ENCODE data around the gene ABCC5. TPM values are rescaled to one million over a fixed set of nuclear protein-coding genes. Genes with fewer than 3 reads are reported as not detected.

Gene ABCC5
- total RNA-seq, 1 donor: 6.5 TPM

GRCh38 chr3:183907911-183908331 lies 109.8 kb downstream of the ABCC5 start:
- no peaks in the 10 kb centered on the region for H3K4me1 ChIP-seq (ENCODE audit: insufficient read depth, low read length)
- H3K27me3 ChIP-seq (ENCODE audit: insufficient read depth, low read length): no peaks in the 10 kb centered on the region
- no peaks in the 10 kb centered on the region for H3K9me3 ChIP-seq (ENCODE audit: low read depth, low read length)
- no peak overlapping the region for H3K4me3 ChIP-seq (ENCODE audit: low read length)

DNA sequence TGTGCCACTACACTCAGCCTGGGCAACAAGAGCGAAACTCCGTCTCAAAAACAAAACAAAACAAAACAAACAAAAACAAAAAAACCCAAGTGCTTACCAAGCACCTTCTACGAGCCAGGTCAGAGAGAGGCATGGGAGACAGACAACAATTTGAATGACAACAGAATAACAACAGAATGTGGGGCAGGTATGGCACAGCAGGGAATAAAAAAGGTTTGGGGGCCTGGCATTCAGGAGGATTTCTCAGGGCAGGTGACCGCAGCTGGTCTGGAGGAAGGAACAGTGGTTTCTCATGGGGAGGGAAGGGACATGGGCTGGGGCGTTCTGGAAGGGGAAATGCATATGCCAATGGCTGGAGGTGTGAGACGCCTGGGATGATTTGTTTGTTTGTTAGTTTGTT lies 110.5 kb downstream of the ABCC5 start:
- Histone ChIP-seq H3K4me3 (ENCODE audit: low read length) (no peak overlapping the region), H3K27me3 (ENCODE audit: insufficient read depth, low read length) (no peaks in the 10 kb centered on the region), H3K9me3 (ENCODE audit: low read depth, low read length) (no peaks in the 10 kb centered on the region), H3K4me1 (ENCODE audit: insufficient read depth, low read length) (no peaks in the 10 kb centered on the region)

DNA sequence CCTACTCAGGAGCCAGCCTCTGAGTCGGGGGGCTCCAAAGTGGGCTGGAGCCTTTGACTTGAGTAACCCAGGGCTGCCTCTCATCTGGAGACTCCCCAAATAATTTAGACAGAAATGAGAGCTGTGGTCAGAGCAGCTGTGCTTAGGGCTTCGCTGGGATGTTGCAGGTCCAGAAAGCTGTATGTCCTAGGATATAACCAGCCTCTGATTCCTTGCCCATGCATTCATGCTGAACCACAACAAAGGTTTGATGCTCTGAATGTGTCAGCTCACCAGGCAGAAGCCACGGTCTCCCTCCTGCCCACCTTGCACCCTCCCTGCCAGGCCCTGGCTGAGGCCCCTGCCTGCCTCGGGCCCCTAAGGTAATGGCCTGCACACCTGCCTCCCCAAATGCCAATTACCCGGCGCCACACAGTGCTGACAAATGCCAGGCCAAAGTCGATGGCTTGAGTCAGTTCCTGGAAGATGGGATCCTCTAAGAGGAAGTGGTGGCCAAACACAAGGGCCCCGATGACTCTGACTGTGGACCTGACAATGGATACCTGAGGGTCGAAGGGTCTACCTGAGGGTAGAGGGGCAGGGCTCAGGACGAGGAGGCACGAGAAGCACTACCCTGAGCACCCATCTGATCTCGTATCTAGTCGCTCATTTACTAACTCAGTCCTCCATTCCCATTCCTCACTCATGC lies 111.3 kb downstream of the ABCC5 start:
- Histone ChIP-seq H3K4me3 (ENCODE audit: low read length) (no peak overlapping the region), H3K27me3 (ENCODE audit: insufficient read depth, low read length) (no peaks in the 10 kb centered on the region), H3K4me1 (ENCODE audit: insufficient read depth, low read length) (no peaks in the 10 kb centered on the region), H3K9me3 (ENCODE audit: low read depth, low read length) (no peaks in the 10 kb centered on the region)

DNA sequence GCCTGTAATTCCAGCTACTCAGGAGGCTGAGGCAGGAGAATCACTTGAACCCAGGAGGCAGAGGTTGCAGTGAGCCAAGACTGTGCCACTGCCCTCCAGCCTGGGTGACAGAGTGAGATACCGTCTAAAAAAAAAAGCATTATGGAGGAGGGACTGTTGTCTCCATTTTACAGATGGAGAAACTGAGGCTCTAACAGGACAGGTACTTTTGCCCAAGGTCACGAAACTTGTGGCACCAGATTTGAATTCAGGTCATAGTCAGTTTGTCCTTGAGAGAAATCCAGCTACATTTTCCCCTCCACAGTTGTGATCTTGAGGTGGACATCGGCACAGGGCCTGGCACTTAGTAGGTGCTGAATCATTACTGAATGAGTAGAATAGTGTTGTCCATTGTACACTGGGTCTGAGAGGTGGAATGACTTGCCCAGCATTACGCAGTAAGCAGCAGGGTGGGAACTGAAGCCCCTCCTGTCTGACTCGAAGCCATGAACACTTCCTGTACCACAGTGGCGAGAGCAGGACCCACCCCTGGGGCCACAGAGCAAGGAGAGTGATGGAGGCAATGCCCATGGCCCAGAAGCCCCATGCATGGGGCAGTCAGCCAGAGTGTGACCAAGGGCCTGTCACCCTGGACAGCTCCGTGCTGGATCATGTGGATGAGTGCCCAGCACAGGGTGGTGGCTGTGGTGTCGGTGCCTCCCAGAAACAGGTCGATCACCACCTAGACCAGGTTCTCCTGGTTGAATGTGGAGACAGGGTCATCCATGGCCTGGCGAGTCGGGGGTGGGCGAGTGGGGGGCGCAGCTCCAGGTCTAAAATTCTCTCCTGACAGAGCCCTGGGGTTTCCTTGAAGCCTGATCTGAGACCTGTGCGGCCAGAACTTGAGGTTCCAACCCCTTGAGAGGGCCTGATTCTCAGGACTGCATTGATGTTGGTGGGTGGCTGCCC lies 112.6 kb downstream of the ABCC5 start:
- Histone ChIP-seq H3K4me1 (ENCODE audit: insufficient read depth, low read length) (no peaks in the 10 kb centered on the region), H3K27me3 (ENCODE audit: insufficient read depth, low read length) (no peaks in the 10 kb centered on the region), H3K4me3 (ENCODE audit: low read length) (no peak overlapping the region), H3K9me3 (ENCODE audit: low read depth, low read length) (no peaks in the 10 kb centered on the region)

DNA sequence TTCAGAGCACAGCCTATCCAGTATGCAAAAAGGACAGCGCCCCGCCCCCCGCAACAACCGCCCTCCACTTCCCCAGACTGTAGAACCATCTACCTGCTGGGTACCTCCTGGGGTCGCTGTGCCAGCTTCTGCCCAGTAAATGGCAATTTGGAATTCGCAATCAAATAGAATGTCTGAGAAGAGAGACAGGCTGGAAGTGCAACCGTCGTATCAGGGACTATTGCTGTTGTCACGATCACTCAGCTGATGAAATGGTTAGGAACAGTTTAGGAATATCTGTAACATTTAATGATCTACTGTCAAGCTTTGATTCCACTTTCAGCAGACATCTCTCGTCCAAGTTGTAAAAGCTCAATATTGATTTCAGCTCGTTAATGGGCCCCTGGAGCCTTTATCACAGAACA lies 119.7 kb downstream of the ABCC5 start:
- Histone ChIP-seq H3K4me1 (ENCODE audit: insufficient read depth, low read length) (peaks cover 3% of the 10 kb centered on the region), H3K4me3 (ENCODE audit: low read length) (no peak overlapping the region), H3K9me3 (ENCODE audit: low read depth, low read length) (no peaks in the 10 kb centered on the region), H3K27me3 (ENCODE audit: insufficient read depth, low read length) (no peaks in the 10 kb centered on the region)

GRCh38 chr3:183897606-183898005 lies 120.1 kb downstream of the ABCC5 start:
- peaks cover 3% of the 10 kb centered on the region for H3K4me1 ChIP-seq (ENCODE audit: insufficient read depth, low read length)
- H3K9me3 ChIP-seq (ENCODE audit: low read depth, low read length): no peaks in the 10 kb centered on the region
- no peak overlapping the region for H3K4me3 ChIP-seq (ENCODE audit: low read length)
- H3K27me3 ChIP-seq (ENCODE audit: insufficient read depth, low read length): no peaks in the 10 kb centered on the region

DNA sequence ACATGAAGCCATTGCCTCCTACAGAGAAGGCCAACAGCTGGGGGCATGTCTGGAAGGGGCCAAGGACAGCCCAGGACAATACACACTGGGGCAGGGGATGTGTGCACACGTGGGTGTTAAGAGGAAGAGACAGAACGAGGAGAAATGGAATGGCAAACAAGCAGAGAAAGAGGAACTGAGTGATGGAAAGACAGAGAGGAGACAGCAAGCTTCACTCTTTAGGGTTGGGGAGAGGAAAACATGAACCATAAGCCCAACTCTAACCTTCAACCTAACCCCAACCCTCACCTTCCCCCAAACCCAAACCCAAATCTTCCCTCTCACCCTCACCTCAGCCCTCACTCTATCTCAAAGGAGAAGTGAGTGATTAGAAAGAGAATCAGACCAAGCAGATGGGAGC lies 121.1 kb downstream of the ABCC5 start:
- H3K9me3 ChIP-seq (ENCODE audit: low read depth, low read length): no peaks in the 10 kb centered on the region
- H3K4me1 ChIP-seq (ENCODE audit: insufficient read depth, low read length): peaks cover 3% of the 10 kb centered on the region
- H3K4me3 ChIP-seq (ENCODE audit: low read length): no peak overlapping the region
- H3K27me3 ChIP-seq (ENCODE audit: insufficient read depth, low read length): no peaks in the 10 kb centered on the region

DNA sequence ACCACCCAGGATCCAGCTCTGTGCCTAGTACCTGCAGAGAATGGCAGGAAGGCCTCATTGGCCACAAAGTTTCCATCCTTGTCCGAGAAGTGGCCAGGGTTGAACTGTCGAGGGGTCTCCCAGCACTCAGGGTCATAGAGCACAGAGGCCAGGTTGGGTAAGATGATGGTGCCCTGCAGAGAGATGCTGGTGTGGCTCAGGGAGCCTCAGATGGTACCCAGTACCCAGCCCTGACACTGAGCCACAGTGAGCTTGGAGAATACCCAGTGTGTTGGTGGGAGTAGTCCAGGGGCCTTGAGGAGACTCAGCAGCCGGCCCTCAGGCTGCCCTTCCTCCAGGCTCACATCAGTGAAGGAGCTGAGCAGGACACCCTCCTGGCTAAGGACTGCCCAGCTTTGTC lies 121.5 kb downstream of the ABCC5 start:
- Histone ChIP-seq H3K4me1 (ENCODE audit: insufficient read depth, low read length) (peaks cover 3% of the 10 kb centered on the region), H3K27me3 (ENCODE audit: insufficient read depth, low read length) (no peaks in the 10 kb centered on the region), H3K4me3 (ENCODE audit: low read length) (no peak overlapping the region), H3K9me3 (ENCODE audit: low read depth, low read length) (no peaks in the 10 kb centered on the region)

DNA sequence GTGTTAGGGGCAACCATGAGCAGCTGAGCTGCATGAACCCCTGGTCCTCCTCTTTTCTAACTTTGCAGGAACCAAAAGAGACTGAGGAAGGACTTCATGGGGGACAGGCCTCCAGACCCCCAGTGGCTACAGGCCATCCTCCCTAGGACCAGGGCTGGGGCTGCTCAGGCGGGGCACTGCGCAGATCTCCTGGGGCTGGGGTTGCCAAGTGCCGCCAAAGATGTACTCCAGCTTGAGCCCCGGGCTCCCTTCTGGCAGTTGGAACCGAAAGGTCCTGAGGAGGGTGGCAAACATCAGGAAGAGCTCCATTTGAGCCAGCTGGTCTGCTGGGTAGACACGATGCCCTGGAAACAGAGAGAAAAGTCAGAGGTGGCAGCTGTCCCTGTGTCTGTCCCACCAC lies 121.9 kb downstream of the ABCC5 start:
- Histone ChIP-seq H3K27me3 (ENCODE audit: insufficient read depth, low read length) (no peaks in the 10 kb centered on the region), H3K9me3 (ENCODE audit: low read depth, low read length) (no peaks in the 10 kb centered on the region), H3K4me3 (ENCODE audit: low read length) (no peak overlapping the region), H3K4me1 (ENCODE audit: insufficient read depth, low read length) (peaks cover 3% of the 10 kb centered on the region)

DNA sequence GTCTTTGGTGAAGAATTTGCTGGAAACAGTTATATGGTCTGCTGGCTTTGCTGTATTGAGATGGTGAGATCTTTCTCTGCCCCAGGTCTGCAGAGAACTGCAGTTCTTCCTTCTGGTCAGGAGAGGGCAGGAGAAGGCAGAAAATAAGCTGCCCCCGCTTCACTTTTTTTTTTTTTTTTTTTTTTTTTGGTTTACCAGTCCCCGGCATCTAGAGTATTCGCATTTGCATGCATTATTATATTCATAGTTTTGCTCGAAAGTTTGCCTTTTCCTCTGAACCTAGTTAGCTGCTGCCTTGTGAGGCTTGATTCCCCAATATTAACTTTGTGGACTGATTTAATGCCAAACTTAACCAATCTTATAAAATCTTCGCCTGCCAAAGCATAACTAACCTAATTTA lies 122.4 kb downstream of the ABCC5 start:
- peaks cover 3% of the 10 kb centered on the region for H3K4me1 ChIP-seq (ENCODE audit: insufficient read depth, low read length)
- H3K27me3 ChIP-seq (ENCODE audit: insufficient read depth, low read length): no peaks in the 10 kb centered on the region
- H3K9me3 ChIP-seq (ENCODE audit: low read depth, low read length): no peaks in the 10 kb centered on the region
- no peak overlapping the region for H3K4me3 ChIP-seq (ENCODE audit: low read length)

DNA sequence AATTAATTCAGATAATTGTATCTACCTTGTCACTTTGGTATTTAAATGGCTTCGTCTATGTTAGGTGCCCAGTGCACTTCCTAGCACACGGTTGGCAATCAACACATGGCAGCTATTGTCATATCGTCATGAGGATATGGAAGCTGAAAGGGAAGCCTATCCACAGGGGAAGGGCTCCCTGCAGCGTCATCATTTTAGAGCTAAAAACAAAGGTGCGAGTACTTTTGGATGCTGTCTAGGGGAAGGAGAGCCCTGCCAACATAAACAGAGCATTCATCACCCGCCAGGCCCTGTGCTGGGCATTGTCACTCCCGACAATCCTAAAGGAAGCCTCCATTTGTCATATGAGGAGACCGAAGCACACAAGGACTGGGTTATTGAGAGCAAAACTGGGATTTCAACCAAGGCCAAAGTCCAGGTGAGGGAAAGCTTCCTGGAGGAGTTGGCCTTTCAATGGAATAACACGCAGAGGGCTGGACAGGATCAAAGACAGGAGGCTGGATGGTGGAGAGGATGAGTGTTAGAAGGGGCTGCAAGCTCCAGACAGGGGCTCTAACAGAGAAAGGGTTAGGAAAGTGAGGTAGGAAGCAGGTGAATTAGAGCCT lies 125.0 kb downstream of the ABCC5 start:
- no peaks in the 10 kb centered on the region for H3K9me3 ChIP-seq (ENCODE audit: low read depth, low read length)
- H3K27me3 ChIP-seq (ENCODE audit: insufficient read depth, low read length): no peaks in the 10 kb centered on the region
- no peak overlapping the region for H3K4me3 ChIP-seq (ENCODE audit: low read length)
- peaks cover 3% of the 10 kb centered on the region for H3K4me1 ChIP-seq (ENCODE audit: insufficient read depth, low read length)

DNA sequence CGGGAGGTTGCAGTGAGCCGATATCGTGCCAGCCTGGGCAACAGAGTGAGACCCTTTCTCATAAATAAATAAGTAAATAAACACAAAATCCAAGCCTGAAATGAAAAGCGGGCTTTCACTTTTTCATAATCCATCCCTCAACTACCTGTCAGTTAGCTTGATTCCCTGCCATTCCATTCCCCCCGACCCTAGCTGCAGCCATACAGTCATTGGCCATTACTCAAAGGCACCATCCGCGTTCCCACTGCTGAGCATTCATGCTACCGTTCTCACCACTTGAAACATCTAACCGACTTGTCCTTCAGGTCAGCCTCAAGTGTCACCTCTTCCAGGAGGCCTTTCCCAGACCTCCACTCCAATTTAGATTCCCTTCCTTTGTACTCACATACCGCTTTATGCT lies 131.9 kb downstream of the ABCC5 start:
- H3K4me1 ChIP-seq (ENCODE audit: insufficient read depth, low read length): peaks cover 33% of the 10 kb centered on the region
- H3K4me3 ChIP-seq (ENCODE audit: low read length): no peak overlapping the region
- H3K9me3 ChIP-seq (ENCODE audit: low read depth, low read length): no peaks in the 10 kb centered on the region
- no peaks in the 10 kb centered on the region for H3K27me3 ChIP-seq (ENCODE audit: insufficient read depth, low read length)

DNA sequence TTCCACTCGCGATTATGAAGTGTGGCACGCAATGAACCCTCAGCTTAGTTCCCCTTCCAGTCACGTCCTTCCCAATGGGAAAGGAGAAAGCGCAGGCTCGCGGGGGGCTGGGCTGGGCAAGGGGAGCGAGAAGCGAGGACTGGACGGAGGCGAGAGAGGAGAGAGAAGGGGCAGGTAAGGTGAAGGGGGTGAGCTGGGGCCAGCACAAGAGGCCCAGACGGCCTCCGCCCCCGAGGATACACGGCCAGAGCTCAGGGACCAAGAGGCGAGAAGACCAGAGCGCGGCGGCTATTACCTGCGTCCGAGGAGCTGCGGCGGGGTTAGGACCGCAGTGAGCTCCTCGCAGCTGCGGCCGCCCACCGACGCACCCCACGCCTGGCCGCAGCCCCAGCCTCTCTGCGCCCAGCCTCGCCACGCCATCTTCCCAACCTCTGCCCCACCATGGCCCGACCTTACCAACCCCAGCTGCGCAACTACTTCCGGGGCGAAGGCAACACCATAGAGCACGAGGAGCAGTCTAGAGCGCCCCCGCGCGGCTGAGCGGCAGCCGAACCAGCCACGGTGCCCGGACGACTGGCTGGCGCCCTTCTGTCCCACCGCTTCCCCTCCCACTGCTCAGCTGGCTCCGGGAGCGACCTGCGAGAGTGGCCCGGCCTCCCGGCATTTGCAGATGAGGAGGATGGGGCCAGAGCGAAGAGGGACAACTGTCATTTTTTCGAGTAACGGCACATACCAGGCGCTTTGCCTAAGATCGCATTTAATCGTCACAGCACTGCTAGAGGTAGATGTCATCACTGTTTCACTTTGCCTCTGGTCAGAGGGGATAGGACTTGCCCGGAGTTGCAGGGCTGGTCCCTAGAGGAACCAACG lies 133.0 kb downstream of the ABCC5 start, which contains the start of gene PARL:
Gene PARL, minus strand, starts transcription at position 454 of the 870 bp plus-strand sequence. Its CDS starts 34 bp downstream, at position 420.
- Histone ChIP-seq H3K4me1 (ENCODE audit: insufficient read depth, low read length) (peaks cover 44% of the 10 kb centered on the region), H3K9me3 (ENCODE audit: low read depth, low read length) (no peaks in the 10 kb centered on the region), H3K4me3 (ENCODE audit: low read length) (peak within 1 kb of the TSS; percentile 82), H3K27me3 (ENCODE audit: insufficient read depth, low read length) (no peaks in the 10 kb centered on the region)

GRCh38 chr3:183884097-183884426 lies 133.6 kb downstream of the ABCC5 start:
- Histone ChIP-seq H3K4me3 (ENCODE audit: low read length) (peak overlapping the region; percentile 82), H3K27me3 (ENCODE audit: insufficient read depth, low read length) (no peaks in the 10 kb centered on the region), H3K4me1 (ENCODE audit: insufficient read depth, low read length) (peaks cover 50% of the 10 kb centered on the region), H3K9me3 (ENCODE audit: low read depth, low read length) (no peaks in the 10 kb centered on the region)
